GM10847 (cell line): Measurements from ENCODE around the gene AWAT2.

Source experiments
- POLR2A ChIP-seq: IDR thresholded peaks from 2 replicates; pipeline ENCODE4 v1.6.1; 2011; ENCODE audit not compliant: insufficient read length; ENCODE audit errors: extremely low read depth

The AWAT2 gene

DNA sequence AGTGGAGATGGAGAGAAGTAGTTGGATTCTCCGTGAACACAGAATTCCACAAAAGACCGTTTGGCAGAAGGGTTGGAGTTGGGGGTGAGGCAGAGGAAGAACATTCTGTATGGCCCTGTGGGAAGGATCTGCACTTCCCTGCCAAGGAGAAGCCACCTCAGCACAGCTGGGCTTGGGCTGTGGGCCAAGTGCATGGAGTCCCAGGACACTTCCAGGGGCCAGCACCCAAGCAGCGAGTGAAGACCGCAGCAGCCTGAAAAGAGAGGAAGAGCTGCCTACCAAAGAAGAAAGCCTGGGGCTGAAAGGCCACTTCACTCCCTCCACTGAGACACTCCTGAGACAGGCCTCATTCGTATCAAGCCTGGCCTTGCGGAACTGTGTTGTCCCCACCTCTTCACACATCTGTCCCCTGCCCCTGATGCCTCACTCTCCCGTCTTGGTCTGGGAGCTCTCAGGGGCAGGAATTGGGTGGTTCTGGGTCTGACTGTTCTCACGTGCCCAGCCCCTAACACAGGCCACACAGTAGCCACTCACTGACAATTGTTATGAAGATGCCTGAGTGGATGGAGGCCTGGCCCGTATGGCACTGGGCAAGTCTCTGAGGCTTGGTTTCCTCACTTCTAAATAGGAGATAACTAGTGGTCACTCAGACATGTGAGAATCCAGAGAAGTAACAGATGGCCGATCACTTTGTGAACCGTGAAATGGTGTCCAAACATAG is 3.3 kb upstream of the AWAT2 start:
- no peak for TF ChIP-seq POLR2A

DNA sequence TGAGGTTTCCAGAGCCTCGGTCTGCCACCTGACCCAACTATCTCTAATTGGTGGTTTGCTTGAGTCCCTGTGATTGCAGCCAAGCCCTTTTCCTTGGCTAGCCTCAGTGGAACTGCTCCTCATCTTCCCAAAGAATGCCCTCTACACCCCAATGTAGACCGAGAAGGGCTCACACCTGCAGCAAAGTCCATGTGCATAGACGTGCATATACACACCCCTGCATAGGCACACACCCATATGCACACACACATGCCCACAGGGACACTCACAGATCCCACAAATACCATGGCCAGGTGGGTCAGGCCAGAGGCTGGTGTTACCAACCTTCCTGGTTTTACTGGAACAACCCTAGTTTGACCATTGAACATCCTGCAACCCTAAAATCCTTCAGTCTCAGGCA is 332 bp downstream of the AWAT2 start:
- no peak for TF ChIP-seq POLR2A

DNA sequence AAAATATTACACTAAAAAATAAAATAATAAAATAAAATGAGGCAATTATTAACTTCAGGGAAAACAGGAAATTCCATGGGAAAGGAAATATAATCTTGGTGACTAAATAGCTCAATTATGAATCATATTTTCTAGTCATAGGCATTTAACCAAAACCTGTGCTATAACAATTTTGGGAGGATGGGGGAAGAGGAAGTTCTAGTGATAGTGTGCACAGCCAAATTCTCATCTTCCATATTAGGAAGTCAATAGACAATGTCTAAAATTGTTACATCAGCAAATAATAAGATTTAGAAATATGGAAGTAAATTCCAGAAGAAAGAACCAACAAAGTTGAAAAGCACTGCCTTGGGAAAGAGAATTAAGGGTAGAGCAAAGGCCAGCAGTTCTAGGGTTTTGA is 2.8 kb downstream of the AWAT2 start:
- TF ChIP-seq POLR2A = no peak

DNA sequence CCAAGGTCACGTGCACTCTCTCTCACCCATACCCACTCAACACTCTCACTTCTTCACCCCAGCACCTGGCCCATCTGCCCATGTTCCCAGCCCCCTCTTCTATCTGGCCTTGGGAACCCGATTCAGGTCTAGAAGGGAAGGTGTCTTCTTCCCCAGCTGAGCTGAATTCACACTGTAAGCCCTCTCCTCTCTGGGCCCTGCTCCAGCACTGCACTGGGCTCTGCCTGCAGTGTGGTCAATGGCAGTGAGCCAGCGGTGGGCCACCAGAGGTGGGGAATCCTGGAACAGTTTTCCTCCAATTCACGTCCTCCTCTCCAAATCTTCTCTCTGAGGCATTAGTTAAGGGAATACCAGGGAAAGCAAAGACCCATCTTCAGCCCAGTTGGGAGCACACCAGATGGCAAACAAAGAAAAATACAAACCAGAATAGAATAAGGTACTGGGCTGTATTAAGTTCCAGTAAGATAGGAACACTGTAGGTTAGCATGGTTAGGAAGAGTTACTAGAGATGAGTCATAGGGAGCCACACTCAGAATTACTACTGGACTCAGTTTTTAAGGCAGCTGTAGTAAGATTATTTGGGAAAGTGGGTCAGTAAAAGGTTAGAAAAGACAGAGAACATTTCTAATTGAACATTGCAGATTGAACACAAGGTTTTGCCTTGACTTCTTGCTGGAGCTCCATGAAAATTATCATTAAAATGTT is 5.0 kb downstream of the AWAT2 start:
- no peak for TF ChIP-seq POLR2A

DNA sequence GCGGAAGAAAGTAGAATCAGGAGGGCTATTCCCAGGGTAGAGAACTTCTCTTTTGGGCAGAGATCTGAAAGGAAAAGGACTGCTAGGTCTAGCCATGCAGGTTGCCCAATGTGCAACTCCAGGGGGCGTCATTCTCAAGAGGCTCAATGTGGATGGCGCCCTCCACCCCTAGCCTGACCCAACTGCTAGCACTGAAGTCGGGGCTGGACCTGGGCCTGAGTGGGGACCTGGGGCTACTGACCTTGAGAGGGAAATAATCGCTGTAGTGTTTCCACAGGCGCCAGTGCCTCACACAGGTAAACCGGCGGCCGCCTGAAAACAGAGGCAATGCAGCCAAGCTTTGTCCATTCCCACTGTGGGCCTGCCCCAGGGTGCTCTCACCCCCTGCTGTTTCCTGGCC is 6.1 kb downstream of the AWAT2 start:
- no peak for TF ChIP-seq POLR2A

DNA sequence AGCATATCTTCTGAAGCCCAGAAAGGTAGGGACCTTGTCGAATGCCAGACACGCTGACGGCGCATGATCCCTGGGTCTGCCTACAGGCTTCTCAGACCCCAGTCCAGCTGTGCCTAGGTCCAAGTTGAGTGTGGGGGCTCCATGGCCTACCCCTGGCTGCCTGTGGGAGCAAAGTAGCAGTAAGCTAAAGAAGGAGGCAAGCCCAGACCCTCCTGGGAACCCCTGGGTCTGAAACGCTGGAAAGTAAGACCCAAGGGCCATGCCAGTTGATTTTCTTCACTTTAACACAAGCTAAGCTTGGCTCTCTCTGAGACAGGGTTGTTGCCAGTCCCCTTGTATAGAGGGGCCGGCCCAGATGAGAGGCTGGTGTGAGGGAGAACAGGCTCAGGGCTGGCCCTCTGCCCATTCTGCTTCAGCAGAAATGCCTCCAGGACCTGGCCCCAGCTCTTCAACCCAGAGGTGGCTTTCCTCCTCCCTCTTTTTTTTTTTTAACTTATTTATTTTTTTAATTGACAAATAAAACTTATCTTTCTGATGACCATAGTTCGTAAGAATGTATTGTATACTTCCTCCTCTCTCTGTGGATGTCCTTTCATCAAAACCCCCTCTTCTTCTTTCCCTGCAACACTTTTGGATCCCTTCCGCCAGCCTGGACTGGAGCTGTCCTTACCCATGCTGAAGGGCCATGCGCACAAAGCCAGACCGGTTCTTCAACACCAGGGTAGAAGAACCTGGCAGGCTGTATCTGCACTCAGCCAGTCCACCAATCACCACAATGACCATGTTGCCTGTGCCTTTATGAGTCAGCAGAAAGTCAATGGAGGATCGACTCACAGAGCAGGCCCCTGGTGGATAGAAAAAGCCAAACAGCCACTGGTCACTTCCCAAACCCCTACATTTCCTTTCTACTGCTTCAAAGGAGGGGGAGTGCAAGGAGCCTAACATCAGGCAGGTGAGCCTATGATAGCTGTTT is 7.1 kb downstream of the AWAT2 start:
- no peak for TF ChIP-seq POLR2A

DNA sequence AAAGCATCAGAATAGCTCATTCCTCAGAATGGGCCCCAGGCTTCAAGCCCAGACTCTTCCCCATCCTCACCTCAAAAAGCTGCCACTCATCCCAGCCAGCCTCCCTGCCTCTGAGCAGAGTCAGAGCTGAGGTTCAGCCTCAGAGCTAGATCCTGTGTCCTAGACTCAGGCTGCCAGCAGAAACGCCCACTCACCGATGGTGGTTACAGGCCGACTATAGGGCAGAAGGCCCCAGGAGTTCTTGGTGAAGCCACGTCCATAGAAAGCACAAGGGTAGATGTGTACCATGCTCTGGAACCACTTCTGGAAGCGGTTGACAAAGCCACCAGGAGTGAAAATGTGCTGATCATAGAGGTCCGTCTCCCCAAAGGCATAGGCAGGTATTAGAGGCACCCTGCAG is 7.7 kb downstream of the AWAT2 start:
- no peak for TF ChIP-seq POLR2A

DNA sequence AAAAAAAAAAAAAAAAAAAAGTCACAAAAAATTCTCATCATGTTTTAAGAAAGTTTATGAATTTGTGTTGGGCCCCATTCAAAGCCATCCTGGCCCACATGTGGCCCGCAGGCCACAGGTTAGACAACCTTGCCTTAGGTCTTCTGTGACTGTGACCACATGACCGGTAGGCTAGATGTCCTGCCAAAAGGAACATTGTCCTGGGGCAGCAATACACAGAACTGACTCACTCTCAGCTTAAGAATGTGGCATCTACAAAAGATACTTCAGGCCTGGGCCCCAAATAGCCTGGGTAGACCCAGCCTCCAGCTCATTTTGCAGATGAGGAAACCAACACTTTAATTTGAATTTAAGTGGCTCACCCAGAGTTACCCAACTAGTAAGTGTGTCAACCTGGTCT is 10.0 kb downstream of the AWAT2 start:
- no peak for TF ChIP-seq POLR2A

DNA sequence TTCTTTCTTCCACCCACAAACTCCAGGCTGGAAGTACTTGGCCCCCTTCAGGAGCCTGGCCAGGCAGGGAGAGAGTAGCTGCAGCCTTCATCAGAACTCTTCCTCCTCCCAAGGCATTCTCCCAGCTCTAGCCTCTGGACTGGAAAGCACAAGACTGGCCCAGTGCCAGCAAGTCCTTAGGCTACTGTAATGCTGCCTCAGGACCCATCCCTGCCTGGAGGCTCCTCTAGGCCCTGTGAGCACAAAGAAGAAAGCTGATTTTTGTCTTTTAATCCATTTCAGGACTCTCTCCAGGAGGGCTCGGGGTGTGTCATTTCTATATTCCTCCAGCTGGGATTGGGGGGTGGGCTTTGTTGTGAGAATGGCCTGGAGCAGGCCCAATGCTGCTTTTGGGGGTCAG is 10.8 kb downstream of the AWAT2 start:
- no peak for TF ChIP-seq POLR2A

DNA sequence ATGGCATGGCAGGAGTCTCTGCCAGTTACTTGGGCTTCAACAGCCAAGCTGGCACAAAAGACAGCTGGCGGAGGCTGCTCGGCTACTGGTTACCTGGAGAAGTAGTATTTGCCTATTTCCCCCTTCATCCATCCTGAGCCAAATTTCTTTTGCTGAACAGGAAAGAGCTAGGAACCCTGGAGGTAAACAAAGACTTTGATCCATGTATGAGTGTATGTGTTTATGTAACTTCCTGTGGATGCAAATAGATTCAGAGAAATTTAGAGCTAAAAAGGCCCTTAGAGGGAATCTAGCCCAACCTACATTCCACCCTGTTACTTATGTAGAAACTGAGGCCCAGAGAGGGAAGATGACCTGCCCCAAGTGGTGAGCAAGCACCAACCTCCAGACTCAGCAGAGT is 11.2 kb downstream of the AWAT2 start:
- TF ChIP-seq POLR2A = no peak

DNA sequence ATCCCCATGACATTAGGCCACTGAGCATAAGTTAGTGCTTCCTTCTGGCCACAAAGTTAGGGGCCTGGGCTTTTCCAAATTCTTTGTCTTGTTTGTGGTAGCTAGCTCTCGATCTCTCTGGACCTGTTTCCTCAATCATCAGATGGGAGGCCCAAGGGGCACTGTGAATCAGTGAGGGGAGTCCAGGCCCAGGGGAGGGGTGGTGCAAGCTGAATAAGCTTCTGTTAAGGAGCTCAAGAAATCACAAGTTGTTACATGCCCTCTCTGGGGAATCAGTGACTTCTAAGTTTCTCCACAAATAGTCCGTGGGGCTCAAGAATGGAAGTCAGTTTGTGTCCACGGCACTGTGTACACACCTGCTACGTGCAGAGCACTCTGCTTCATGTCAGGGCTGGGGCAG is 15.1 kb downstream of the AWAT2 start:
- no peak for TF ChIP-seq POLR2A

DNA sequence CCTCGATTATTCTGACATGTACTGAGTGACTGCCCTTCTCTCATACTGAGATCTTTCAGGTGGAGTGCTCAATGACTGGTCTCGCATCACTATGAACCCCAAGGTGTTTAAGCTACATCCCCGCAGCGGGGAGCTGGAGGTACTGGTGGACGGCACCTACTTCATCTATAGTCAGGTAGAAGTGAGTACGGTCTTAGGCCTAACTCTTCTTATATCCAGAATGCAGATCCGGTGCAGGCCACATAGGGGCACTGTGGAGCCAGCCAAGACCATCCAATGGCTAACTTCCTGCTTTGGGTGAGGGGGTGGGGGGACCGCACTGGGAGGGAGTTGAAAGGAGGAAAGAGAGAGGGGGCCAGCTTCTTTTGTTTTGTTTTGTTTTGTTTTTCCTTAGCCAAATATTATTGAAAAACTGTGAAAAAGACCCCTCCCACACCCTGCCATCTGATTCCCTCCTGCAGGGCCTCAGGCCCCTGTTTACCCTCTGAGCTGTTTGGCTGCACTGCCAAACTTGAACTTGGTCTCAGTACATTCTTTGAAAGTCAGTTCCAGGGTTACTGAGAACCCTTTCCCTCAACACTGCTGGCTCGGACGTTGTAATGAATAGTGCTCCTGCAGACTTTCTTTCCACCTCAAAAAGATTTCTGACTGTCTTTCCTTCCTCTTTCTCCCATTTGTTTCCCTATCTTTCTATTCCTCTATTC is 16.2 kb downstream of the AWAT2 start:
- TF ChIP-seq POLR2A = no peak

DNA sequence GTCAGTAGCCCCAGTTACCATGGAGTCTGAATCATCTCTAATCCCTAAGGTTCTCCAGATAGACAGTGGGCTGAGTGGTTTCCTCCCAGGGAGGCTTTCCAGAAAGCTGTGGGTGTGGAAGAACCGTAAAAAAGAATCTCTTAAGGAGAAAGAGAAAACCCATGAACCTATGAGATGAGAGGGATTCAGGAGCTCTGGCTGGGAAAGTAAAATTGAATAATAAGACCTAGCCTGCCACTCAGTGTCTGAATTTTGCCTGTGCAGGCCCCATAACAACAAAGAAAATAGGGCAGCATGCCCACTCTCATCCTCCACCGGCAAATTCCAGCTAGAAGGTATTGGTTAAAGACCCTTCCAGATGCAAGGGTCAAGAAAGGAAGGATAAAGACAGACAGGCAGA is 16.9 kb downstream of the AWAT2 start:
- TF ChIP-seq POLR2A = no peak

DNA sequence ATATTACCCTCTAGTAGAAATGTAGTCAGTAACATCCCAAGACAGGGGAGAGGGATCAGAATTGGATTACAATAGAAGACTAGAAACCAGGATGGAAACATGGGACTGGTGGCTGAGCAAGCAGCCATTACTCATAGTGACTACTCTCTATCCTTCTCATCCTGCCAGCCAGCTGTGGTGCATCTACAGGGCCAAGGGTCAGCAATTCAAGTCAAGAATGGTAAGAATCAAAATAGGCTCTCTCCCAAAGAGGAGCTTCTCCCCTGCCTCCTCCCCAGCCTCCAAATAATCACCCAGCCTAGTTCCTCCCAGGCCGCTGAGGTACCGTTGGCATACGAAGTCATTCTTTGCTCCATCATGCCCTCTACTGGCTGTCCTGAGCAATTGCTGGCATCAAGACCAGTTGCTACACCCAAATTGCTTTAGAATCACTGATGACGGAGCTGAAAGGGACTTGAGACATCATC is 19.4 kb downstream of the AWAT2 start:
- no peak for TF ChIP-seq POLR2A

DNA sequence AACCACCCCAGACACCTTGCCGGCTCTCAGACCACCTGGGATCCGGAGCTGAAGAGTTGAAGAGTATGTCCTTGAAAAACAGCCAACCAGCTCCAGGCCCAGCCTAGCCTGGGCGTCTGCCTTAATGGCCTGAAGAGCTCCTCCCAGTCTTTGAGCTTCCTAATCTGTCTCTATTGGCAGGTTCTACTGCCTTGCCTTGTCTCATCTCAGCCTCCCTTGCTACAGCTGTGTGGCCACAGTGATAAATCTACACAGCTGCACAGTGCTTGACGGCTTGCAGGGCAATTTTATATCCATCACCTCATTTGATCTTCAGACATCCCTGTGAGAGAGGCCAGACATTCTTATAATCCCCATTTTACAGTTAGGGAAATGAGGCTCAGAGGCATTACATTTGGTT is 19.9 kb downstream of the AWAT2 start:
- no peak for TF ChIP-seq POLR2A

DNA sequence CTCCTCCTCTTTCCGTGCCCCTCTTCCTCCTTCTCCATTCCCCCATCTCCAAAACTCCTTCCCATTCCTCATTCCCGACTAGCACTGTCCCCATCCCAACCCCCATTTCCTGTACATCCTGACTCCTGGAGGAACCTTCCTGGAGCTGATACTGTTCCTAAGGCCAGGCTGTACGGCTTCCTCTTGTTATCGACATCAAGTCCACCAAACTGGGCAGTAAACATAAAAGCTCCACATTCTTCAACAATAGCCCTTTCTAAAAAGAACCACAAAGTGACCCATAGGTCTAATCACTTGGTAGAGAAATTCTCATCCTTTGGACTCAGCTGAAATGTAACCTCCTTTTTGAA is 22.9 kb downstream of the AWAT2 start:
- no peak for TF ChIP-seq POLR2A
